Measurements from ENCODE around the gene C1D.
"Not testable (repeated sequence)": the region's sequence is repeated elsewhere in the genome, so short reads cannot be mapped to it uniquely, and the experiment has no call there.

The C1D gene

DNA sequence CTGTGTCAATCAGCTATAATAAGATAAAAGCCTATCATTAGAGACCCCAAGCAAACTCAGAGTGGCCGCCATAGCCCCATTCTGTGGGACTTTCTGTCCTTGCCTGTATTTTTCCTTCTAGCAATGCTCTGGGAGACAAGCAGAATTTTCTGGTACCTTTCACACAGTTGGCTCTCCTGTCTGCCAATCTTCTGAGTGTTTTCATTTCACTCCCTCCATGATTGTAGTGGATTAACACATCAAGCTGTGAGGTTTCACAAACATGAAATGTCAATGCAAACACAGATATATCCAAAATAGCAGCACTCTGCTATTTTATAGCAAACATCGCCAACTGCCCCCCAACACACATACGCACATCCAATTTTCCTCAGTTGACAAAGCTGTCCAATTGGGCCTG lies 64.9 kb downstream of the C1D start:
- DNase-seq: no peak

DNA sequence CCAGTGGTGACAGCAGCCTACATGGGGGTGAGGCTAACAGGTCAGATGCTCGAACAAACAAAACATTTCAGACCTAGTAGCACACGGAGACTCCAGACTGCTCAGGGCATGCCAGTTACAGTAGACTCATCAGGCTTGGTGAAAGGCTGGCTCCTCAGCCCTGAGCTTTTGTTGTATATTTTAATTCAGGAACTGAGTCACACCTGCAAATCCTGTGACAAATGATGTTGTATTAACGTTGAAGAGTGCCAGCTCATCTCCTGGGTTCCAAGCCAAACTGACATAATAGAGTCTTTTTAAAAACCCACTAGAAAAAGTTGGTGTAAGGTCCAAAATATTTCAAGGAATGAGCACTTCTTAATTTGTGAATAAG lies 65.3 kb downstream of the C1D start:
- DNase-seq: no peak

DNA sequence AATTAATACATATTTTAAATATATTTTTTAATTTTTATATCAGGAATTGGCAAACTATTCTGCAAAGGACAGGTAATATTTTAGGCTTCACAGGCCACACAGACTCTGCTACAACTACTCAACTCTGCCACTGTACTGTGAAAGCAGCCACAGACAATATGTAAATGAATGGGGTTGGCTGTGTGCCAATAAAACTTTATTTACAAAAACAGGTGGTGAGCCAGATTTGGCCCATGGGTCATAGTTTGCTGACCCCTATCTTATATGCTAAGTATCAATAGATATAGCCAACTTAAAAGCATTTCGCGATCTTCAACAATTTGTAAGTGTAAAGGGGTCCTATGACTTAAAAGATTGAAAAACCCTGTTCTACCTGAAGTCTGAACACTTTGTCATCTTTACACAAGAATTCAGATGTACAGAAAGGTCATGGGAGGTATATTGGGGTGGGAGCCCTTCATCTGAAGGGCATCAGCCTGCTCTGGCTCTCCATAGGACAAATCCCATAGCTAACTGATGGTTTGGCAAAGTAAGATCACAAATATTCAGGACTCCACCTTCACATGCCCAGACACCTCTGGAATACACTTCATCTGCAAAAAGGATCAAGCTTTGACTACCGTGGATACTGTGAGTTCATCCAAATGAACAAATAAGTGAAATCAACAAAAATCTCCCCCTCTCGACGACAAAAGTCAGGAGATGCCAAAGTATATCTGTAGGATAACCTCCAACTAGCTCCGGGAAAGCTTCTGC lies 65.9 kb downstream of the C1D start:
- DNase-seq: no peak

DNA sequence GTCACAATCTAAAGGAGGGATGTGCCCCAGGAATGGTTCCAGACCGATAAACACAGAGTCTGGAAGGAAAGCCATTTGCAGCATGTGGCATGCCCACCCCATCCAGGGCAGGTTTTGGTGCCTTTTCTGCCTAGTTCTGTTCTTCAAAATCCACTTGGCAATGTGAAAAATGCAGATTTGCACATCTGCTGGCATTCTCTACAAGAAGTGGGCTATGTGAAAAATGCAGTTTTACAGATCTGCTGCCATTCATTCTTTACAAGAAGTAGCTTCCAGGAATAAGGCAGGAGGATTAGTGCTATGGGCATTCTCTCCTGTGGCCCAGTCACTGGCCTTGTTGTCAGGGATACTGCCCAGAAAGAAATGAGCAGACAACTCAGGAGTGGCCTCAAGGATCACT lies 68.1 kb downstream of the C1D start:
- DNase-seq: no peak

DNA sequence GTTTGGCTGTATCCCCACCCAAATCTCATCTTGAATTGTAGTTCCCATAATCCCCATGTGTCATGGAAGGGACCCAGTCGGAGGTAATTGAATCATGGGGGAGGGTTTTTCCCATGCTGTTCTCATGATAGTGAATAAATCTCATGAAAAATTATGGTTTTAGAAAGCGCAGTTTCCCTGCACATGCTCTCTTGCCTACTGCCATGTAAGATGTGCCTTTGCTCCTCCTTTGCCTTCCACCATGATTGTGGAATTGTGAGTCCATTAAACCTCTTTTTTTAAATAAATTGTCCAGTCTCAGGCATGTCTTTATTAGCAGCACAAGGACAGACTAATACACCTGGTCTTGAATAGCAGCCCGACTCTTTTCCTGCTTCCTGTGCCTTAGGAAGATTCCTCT lies 68.7 kb downstream of the C1D start:
- DNase-seq: not testable (repeated sequence)

DNA sequence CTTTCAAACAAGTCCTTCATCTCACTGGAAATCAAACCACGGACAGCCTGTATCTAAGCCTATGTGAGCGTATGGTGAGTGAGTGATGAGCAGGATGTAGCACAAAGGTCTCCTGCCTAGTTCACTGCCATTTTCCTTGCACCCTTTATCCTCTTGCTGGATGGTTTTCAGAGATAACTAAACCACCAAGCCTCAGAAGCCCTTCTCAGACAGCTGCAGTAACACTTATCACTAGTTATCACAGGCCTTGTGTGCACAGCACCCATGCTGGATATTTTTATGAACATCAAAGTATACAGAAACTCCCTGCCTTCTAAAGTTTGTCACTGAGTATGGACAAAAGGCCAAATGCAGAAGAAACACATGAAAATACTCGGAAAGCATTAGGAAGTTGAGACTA lies 69.5 kb downstream of the C1D start:
- DNase-seq: peak in 1 of 5 experiments; percentile 24

DNA sequence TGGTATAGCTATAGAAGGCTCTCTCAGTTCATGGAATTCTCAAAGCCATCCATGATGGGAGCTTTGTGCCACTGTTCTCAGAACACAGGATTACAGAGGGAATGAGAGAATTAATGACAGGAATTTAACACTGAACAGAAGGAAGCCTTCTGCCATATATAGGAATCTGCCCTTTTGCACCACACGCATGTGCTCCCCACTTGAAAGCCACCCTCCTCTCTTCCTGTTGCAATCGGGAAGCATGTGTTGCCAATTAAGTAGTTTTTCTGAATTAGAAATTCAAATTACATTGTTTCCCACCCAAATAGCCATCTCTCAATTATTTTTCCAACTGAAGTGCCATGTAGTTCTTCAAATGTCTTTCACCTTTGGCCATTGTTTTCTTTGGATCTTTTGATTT lies 71.3 kb downstream of the C1D start:
- DNase-seq: no peak

Data from T-helper 2 cell (primary cell).